Gastrocnemius medialis (tissue), 4 donors: ENCODE measurements around the gene DYNLT2.

ENCODE experiments used
- POLR2A ChIP-seq, 2 donors: fragments of 450-650 bp; IDR thresholded peaks; one replicate each; pipeline ENCODE4 v1.6.1; 2017; ENCODE audit warnings: antibody characterized with exemption in 2 of 2, mild to moderate bottlenecking in 2 of 2, moderate library complexity in 2 of 2
- TF ChIP-seq, protein P1 (sequence below), 5 experiments: fragments of 450-650 bp in 3 of 5; fragments of 200-600 bp in 2 of 5; sonication (generic) in 2 of 5; IDR thresholded peaks in 4 of 5; conservative IDR thresholded peaks in 1 of 5; 1 replicate in 4 of 5; 2 replicates in 1 of 5; pipeline ENCODE4 v1.5.1; 2016 to 2019; ENCODE audit warnings: antibody characterized with exemption in 5 of 5, mild to moderate bottlenecking in 3 of 5, moderate library complexity in 3 of 5

DNA sequence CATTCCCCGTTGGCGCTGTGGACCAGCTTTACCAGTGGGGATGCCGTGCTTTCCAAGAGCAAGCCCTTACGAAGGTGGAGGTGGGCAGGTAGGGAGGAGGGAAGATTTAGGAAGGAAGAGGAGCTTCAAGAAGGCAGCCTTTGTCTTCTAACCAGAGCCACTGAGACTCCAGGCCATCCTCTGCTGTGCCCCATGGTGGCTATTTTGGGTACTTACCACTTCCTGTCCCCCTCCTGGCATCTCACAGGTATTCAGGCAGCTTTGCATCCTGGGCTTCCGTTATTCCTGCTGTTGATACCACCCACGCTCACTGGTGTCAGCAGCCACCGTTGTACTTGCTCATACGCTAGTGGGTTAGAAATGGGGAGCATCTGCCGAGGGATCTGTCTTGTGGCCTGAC lies 23.0 kb upstream of the DYNLT2 start:
- TF ChIP-seq, protein P1, sequence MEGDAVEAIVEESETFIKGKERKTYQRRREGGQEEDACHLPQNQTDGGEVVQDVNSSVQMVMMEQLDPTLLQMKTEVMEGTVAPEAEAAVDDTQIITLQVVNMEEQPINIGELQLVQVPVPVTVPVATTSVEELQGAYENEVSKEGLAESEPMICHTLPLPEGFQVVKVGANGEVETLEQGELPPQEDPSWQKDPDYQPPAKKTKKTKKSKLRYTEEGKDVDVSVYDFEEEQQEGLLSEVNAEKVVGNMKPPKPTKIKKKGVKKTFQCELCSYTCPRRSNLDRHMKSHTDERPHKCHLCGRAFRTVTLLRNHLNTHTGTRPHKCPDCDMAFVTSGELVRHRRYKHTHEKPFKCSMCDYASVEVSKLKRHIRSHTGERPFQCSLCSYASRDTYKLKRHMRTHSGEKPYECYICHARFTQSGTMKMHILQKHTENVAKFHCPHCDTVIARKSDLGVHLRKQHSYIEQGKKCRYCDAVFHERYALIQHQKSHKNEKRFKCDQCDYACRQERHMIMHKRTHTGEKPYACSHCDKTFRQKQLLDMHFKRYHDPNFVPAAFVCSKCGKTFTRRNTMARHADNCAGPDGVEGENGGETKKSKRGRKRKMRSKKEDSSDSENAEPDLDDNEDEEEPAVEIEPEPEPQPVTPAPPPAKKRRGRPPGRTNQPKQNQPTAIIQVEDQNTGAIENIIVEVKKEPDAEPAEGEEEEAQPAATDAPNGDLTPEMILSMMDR (IDR thresholded peaks at IDR 0.05 in 4 of 5, conservative IDR thresholded peaks at IDR 0.05 in 1 of 5): no peak
- TF ChIP-seq POLR2A (IDR thresholded peaks at IDR 0.05): no peak
